Lower leg skin (tissue), 4 donors: Measurements from ENCODE around the gene FKBP1B. TPM values are rescaled to one million over a fixed set of nuclear protein-coding genes. Genes with fewer than 3 reads are reported as not detected.

ENCODE experiments used
- DNase-seq, 2 donors: peaks; one replicate each; pipeline ENCODE4 v3.0.0-alpha.2; 2019; ENCODE audit warnings: low spot score in 2 of 2
- H3K4me3 ChIP-seq: fragments of 200-600 bp; sonication (generic); 2 replicates; pipeline ENCODE4 v1.5.1; 2017; ENCODE audit warnings: mild to moderate bottlenecking, low read depth; ENCODE audit not compliant: poor library complexity, severe bottlenecking
- POLR2A ChIP-seq, 2 donors: fragments of 450-650 bp; IDR thresholded peaks; one replicate each; pipeline ENCODE4 v1.6.1; 2016 to 2017; ENCODE audit warnings: antibody characterized with exemption in 2 of 2, mild to moderate bottlenecking in 1 of 2, moderate library complexity in 1 of 2
- WGBS, 2 donors: methylation state at CpG; one replicate each; pipeline ENCODE4 v1.1.5; 2018; 5-methylcytosine and 5-hydroxymethylcytosine counted together
- intact Hi-C: fragments of 100-400 bp; cut with DNase I; formaldehyde crosslinking; loops from one replicate; pipeline ENCODE4 v1.15.0; 2023; ENCODE audit warnings: low total_unique reads
- total RNA-seq, 4 donors: library from RNA; depleted of rRNA; stranded (reverse); fragments of >200 nt; gene quantifications; one replicate each; pipeline ENCODE4 v1.1.0, GENCODE V29; 2016
- TF ChIP-seq, protein P1 (sequence below), 3 donors: fragments of 450-650 bp; IDR thresholded peaks; one replicate each; pipeline ENCODE4 v1.5.1; 2016; ENCODE audit warnings: antibody characterized with exemption in 3 of 3, mild to moderate bottlenecking in 3 of 3, moderate library complexity in 2 of 3

FKBP1B gene
- total RNA-seq, 4 donors from 2014 or later, result 7.2 to 11.8 (median 9.5) TPM

DNA sequence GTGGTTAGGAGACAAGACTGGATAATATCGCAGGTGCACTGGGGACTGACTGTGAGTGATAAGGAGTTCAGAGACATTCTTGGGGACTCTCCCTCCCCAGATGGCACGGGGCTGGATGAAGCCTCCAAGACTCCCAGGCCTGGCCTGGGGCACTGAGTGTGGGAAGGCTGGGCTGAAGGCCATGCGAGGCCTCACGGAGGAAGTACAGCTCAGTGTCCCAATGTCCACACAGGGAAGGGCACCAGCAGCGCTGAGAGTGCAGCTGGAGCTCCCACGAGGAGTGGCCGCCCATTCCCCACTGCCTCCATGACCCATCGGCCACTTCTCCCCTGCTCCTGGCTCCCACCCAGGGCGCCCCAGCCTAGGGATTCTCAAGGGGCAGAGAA, 33.2 kb upstream of the FKBP1B start:
- TF ChIP-seq, protein P1, sequence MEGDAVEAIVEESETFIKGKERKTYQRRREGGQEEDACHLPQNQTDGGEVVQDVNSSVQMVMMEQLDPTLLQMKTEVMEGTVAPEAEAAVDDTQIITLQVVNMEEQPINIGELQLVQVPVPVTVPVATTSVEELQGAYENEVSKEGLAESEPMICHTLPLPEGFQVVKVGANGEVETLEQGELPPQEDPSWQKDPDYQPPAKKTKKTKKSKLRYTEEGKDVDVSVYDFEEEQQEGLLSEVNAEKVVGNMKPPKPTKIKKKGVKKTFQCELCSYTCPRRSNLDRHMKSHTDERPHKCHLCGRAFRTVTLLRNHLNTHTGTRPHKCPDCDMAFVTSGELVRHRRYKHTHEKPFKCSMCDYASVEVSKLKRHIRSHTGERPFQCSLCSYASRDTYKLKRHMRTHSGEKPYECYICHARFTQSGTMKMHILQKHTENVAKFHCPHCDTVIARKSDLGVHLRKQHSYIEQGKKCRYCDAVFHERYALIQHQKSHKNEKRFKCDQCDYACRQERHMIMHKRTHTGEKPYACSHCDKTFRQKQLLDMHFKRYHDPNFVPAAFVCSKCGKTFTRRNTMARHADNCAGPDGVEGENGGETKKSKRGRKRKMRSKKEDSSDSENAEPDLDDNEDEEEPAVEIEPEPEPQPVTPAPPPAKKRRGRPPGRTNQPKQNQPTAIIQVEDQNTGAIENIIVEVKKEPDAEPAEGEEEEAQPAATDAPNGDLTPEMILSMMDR (IDR thresholded peaks at IDR 0.05), result no peak
- no peak for TF ChIP-seq POLR2A (IDR thresholded peaks at IDR 0.05)
- intact Hi-C loops, result no loop called here
- 76 to 81% methylated on average over 7 to 8 of the region's 9 CpGs for WGBS, 2 donors
- no peak overlapping the region for H3K4me3 ChIP-seq
- DNase-seq, result peak in 1 of 2 donors; percentile 76

DNA sequence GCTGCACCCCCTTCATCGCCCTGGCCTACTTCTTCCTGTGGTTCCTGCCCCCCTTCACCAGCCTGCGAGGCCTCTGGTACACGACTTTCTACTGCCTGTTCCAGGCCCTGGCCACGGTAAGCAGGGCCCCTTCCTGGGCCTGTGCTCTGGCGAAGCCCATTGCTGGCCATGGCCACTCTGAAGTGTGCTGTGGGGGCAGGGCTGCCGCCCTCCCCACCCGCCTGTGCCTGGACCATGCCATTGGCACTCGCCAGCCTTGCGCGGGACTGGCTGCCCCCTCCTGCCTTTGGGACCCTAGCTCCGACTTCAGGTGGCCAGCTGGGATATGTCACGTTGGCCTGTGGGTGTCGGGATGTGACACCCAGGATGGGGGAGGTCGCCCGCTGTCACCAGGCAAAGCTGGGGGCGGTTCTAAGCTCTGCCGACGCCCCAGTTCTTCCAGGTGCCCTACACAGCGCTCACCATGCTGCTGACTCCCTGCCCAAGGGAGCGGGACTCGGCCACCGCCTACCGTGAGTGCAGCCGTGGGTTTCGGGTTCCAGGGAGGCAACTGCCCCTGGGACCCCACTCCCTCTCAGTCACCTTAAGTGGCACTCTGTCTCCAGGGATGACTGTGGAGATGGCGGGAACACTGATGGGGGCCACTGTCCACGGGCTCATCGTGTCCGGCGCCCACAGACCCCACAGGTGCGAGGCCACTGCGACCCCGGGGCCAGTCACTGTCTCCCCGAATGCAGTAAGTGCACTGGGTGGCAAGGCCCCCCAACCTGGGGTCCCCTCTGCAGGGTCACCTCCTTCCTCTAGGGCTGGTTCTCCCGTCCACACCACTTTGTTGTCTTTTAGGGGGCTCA, 32.5 kb upstream of the FKBP1B start:
- H3K4me3 ChIP-seq, result no peak overlapping the region
- WGBS, 2 donors, result 94 to 97% methylated on average over 26 to 31 of the region's 35 CpGs
- TF ChIP-seq, protein P1 (IDR thresholded peaks at IDR 0.05), result no peak
- no peak for TF ChIP-seq POLR2A (IDR thresholded peaks at IDR 0.05)
- peak in 1 of 2 donors; percentile 74 for DNase-seq
- intact Hi-C loops, result no loop called here

GRCh38 chr2:24017711-24018110, 31.8 kb upstream of the FKBP1B start:
- intact Hi-C loops, result no loop called here
- 87% methylated on average over 8 of the region's 8 CpGs for WGBS, 2 donors
- no peak overlapping the region for H3K4me3 ChIP-seq
- TF ChIP-seq, protein P1 (IDR thresholded peaks at IDR 0.05), result no peak
- no peak for TF ChIP-seq POLR2A (IDR thresholded peaks at IDR 0.05)
- DNase-seq, result peak in 1 of 2 donors; percentile 68

DNA sequence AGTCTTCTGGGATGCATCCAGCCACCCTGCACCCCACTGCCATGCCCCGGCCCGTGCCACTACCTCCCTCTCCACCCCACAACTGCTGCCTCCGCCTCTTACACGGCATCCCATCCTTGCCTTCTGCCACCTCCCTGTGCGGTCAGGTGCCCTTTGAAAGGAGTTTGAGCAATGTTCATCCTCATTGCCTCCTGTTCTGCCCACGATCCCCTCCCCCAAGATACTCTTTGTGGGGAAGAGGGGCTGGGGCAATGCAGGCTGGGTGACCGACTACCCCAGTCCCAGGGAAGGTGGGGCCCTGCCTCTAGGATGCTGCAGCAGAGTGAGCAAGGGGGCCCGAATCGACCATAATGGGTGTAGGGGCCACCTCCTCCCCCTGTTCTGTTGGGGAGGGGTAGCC, 31.3 kb upstream of the FKBP1B start:
- H3K4me3 ChIP-seq, result no peak overlapping the region
- 85 to 90% methylated on average over 9 of the region's 9 CpGs for WGBS, 2 donors
- DNase-seq, result peak in 1 of 2 donors; percentile 77
- no peak for TF ChIP-seq POLR2A (IDR thresholded peaks at IDR 0.05)
- TF ChIP-seq, protein P1 (IDR thresholded peaks at IDR 0.05), result no peak
- intact Hi-C loops, result no loop called here

DNA sequence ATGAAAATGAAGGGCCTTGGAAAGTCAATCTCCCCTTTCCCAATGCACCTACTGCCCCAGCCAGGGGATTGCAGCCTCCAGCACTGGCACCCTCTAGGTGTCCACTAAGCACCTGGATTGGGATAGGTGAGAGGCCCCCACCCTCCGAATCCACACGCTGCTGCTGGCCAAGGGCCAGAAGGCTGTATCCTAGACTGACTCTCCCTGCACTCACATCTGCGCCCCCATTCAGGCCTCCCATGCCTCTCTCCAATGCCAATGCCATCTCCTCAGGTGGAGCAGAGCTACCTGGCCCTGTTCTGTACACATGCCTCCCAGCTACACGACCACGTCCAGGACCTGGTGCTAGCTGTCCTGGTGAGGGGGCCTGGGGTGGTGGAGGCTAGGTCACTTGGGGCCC, 29.8 kb upstream of the FKBP1B start:
- no peak overlapping the region for H3K4me3 ChIP-seq
- TF ChIP-seq, protein P1 (IDR thresholded peaks at IDR 0.05), result no peak
- TF ChIP-seq POLR2A (IDR thresholded peaks at IDR 0.05), result no peak
- WGBS, 2 donors, result 70 to 90% methylated on average over 5 of the region's 5 CpGs
- peak in 1 of 2 donors; percentile 73 for DNase-seq
- intact Hi-C loops, result no loop called here
